CD4-positive, alpha-beta T cell treated with Interleukin-12 subunit alpha and Interleukin-12 subunit beta, for 1 hour (primary cell): ENCODE results near the gene KCTD1.

Experiments used
- DNase-seq: peaks from one replicate; pipeline ENCODE4 v3.0.0-alpha.2; 2020

The KCTD1 gene

DNA sequence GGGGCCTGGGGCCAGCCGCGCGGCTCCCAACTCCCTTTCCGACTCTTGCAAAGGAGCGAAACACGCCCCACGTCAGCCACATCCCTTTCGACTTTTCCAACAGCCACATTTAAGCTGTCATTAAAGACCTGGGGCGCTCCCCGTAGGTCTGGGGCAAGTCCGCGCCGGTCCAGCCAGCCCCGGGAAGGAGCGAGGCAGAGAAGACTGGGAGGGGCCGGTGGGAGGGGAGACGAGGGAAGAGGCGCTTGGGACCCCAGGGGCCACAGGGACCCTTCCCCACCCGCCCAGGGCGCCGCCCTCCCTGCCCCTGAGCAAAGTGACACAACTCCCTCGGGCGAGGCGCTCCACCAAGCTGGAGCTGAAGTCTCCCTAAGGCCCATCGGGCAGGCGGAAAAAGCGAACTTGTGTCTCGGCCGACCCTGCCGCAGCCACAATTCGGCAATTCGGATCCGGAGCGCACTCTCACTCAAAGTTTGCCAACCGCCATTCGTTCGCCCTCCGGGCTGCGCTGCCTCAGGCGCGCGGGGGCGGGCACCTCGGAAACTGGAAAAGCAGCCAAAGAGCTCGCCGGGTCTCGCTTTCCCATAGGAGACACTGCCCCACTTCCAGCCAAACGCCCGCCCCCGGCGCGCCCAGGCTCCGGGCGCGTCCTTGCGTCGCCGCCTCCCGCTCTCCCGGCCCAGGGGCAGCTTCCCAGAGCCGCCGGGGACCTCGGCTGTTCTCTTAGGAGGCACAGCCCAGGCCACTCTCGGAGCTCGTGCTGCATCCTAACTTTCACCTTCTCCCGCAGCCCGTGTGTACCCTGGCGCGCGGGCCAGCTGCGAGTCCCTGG, 1.1 kb upstream of the KCTD1 start:
- no peak for DNase-seq

GRCh38 chr18:26547646-26548414, 523 bp downstream of the KCTD1 start:
- peak; percentile 57 for DNase-seq

GRCh38 chr18:26546875-26547645, 1.3 kb downstream of the KCTD1 start:
- DNase-seq, result no peak

- no peak for DNase-seq
Observed at GRCh38 chr18:26546170-26546874, 2.0 kb downstream of the KCTD1 start.

DNA sequence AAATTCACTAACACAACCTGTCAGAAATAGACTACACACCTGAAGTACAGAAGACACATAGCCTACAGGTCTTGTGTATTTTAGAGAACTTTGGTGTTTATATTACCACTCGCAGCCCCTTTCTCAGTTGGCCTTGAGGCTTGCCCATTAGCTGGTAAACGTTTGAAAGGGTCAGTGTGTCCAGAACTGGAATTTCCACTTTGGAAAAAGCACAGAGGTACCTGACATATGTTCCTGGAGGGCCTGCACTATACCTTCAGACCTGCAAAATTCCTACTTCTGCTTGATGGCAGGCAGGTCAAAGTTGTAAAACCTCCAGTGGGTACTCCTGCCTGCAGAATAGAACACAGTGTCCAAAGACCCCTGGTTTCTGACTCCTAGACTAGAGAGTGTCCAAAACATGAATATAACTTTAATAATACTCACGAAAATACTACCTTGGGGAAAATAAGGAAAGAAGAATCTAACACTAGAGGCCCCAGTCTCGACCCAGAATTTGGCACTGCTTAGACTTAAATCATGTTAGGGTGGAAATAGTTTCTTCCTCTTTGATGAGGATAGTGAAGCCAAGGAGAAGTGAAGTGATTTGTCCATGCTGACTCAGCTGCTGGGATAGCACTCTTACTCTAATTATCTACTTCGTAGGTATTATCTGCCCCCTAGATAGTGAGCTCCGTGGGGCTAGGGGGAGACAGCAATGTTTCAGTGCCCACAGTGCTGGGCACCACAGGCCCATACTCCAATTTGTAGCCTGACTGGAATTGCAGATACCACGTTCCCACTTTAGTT, 2.8 kb downstream of the KCTD1 start:
- no peak for DNase-seq

DNA sequence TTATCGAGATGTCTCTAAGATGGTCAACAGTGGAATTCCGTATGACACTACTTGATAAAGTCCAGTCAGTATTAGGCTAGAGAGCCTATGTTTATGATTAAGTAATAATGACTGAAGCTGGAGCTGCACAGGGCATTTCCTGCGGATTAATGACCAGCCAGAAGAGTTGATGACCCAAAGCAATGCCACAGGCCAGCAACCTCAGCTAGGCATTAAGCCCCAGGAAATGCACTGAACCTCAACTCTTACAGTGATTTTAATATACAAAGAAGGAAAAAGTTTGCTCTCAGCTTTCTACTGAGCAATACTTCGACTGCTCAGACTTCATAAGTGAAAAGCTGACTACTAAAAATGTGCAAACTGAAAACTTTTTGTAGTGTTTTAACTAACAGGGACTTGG, 3.9 kb downstream of the KCTD1 start:
- DNase-seq, result no peak

DNA sequence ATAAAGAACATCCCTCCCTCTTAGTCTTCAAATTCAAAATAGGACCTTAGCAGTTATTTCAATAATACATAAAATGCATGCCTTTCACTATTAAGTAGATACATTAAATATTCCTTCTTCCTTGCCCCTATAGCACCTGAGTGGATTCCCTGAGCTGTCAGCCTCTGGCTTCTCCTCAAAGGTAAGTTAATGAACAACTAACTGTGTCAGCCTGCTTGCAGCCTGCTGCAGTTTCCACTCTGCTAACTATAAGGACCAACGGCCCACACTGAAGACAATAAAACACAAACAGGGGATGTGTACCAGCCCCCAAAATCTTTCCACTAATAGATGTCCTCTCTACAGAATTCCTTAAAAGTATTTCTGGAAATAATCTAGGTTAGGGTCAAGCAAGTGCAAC, 5.0 kb downstream of the KCTD1 start:
- DNase-seq, result no peak

DNA sequence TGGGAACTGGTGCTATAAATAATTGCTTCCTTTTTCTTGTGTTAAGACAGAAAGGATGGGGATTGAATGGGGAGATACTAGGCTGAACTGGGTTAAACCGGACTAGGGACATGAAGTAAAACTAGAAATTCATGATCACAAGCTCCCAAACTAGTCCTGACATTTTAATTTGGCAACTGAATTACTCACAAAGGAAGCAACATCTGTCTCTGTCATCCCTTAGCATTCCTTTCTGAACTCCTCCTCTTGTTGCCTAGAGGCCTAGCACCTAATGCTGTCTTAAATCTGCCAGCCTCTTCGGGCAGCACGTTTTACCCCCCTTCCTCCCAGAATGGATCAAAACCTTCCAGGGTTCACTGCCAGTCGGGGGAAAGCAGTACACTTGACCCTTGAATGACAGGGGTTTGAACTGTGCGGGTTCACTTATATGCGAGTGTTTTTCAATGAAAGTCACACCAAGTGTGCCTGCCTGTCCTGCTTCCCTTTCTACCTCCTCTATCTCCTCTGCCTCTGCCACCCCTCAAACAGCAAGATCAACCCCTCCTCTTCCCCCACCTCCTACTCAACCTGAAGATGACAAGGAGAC, 8.2 kb downstream of the KCTD1 start:
- no peak for DNase-seq

DNA sequence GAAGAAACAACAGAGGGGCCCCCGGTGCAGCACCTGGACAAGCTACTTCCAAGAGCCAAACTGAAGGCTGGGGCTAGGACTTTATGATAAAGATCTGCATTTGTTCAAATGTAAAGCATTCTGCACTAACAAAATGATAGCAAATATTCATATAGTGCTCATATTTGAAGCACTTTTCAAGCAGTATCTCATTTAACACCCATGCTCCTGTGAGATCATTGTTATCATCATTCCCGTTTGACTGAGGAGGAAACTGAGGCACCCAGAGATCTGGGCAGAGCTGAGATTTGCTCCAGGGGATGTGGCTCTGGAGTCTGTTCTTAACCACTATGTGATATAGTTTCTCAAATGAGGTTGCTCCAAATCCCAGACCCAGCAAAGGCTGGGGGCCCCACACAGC, 9.8 kb downstream of the KCTD1 start:
- no peak for DNase-seq

DNA sequence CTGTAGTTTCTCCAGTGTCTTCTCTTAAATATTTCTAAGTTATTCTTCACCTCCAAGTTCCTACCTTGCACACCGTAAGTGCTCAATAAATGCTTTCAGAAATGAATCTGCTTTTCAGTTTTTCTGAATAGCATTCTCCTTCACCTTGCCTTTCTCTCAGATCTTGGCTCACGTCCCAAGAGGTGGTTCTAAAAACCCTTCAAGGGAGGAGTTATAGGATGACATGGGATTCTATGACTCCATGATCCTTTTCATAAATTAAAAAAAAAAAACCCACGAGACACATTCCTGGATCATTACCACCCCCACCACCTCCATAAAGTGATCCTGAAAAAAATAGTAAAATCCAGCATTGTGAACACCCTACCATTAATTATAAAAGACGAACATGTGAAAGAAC, 11.7 kb downstream of the KCTD1 start:
- DNase-seq, result no peak

DNA sequence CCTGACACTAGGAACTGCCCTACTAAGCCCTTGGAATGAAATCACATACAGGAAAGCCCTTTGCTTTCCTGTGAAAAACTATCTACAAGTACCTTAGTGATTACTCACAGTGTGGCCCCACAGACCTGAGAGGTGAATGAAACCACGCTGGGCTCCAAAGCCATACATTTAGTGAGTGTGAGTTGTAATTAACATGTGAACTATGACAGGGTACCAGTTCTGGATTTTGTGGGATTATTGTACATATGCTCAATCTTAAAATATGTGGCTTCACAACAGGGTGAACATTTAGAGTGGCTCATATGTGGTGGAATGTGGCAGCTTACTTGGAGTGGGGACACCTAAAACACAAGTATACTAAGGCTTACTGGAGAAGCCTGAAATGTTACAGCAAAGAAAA, 12.3 kb downstream of the KCTD1 start:
- DNase-seq, result no peak

- DNase-seq, result no peak
Observed at GRCh38 chr18:26535630-26536029, 12.7 kb downstream of the KCTD1 start.

DNA sequence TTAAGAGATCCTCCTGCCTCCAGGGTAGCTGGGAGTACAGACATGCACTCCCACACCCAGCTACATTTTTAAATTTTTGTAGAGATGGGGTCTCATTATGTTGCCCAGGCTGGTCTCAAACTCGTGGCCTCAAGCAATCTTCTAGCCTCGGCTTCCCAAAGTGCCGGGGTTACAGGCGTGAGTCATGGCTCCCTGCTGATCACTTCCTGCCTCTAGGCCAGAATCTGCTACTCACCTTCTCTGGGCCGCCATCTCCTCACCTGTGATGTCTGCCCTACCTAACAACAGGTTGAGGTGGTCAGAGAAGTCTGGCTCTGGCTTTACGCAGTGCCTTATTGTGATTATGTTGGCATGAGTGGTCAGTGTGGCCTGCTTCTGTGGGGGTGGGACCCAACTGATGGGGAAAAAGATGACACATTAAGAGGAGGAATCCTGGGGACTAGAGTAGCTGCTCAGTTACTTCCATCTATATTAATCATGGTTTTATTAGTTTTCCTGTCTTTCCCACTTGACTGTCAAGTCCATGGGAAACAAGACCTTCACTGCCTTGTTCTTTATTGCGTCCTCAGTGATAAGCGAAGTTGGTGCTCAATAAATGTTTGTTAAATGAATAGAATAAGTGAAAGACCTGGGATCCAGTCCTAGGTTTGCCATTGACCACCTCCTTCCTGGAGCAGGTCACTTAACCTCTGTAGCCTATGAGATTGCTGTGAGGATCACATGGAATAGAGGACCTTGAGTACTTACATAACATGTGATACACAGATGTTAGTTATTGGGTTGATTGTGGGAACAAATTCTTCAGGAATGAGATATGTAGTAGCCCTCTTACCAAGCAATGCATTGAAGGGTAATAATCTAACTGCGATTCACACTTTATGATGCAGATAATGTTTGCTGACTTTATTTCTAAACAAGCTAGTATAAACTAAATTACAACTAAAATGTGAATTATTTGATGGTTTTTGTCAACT, 15.7 kb downstream of the KCTD1 start:
- DNase-seq, result no peak

- no peak for DNase-seq
Observed at GRCh38 chr18:26531605-26532298, 16.6 kb downstream of the KCTD1 start.

- DNase-seq, result no peak
Observed at GRCh38 chr18:26526966-26527234, 21.5 kb downstream of the KCTD1 start.

DNA sequence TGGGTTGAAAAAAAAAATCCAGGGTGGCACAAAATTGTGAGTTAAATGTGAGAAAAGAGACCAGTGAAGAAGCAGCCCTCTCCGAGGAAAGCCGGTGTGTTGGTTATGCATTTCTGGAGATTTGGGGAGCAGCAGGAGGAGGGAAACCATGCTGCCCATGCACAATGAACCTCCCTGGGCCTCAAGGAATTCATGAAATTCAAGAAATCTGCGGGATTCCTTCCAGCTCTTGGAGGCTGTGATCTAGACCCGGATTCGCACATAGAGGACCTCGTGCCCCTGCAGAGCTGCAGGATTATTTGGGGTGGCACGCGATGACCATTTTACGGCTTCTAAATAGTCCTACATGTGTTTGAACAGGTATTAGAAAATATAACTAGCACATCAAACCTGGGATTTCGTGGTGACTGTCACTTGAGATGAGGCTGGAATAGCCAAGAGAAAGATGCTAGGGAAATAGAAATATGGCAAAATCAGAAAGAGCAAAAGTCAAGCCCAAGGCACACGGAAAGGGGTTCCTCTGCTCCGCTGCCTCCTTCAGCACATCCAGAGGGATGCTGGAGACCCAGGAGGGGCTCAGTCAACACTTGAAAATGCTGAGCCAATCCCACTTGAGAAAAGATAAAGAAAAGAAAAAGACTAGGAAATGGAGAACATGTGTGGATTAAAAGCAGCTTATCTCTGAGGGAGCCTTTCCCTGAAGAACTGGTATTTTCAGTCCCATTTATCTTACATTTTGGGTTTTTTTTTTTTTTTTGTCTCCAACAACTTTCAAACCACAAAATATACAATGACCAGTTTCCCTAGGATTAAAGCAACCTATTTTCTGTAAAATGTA, 22.0 kb downstream of the KCTD1 start:
- no peak for DNase-seq

- DNase-seq, result no peak
Observed at GRCh38 chr18:26524504-26525351, 23.6 kb downstream of the KCTD1 start.

DNA sequence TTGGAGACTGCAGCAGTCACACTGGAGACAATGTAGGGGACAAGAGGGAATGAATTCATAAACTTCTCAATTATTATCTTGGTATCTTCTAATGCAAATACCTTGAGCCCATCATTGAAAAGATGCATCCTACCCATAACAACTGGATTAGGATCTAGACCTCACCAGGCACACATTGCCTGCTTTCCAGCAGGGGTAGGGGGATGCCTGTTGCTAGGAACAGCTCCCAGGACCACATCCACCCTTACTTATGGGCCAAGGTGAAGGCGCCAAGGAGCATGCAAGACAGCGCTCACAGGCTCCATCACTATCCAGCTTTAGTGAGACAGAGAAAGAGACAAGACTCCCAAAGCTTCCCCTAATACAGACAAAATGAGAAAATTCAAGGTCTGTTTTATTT, 24.4 kb downstream of the KCTD1 start:
- no peak for DNase-seq
